Vagina (tissue), 2 donors: ENCODE measurements around the gene HPDL.

Experiments
- CTCF ChIP-seq, 3 experiments: fragments of 450-650 bp in 2 of 3; fragments of 200-600 bp in 1 of 3; sonication (generic) in 1 of 3; IDR thresholded peaks; one replicate each; pipeline ENCODE4 v1.5.1; 2017 to 2019; ENCODE audit warnings: antibody characterized with exemption in 3 of 3, mild to moderate bottlenecking in 2 of 3, moderate library complexity in 2 of 3
- POLR2AphosphoS5 ChIP-seq, 2 donors: sonication (generic); formaldehyde crosslinking; IDR thresholded peaks; one replicate each; pipeline ENCODE4 v1.9.0; 2017; ENCODE audit warnings: antibody characterized with exemption in 2 of 2, mild to moderate bottlenecking in 2 of 2, low read depth in 1 of 2; ENCODE audit not compliant: insufficient read depth in 1 of 2

GRCh38 chr1:45334308-45335245 is 7.9 kb downstream of the HPDL start:
- no peak for TF ChIP-seq POLR2AphosphoS5 (IDR thresholded peaks at IDR 0.05; ENCODE audit: insufficient read depth in 1 of 2, low read depth in 1 of 2)
- TF ChIP-seq CTCF (IDR thresholded peaks at IDR 0.05) = no peak
